HepG2 (cell line): ENCODE results near the gene IFIT1. TPM values are rescaled to one million over a fixed set of nuclear protein-coding genes. Genes with fewer than 3 reads are reported as not detected.
A peak's percentile ranks its signal among the peaks of the same experiment; 100 is the strongest.

Source experiments
- BCL6 ChIP-seq: IDR thresholded peaks from 2 replicates; pipeline ENCODE4 v1.6.1; 2016; ENCODE audit warnings: missing genetic modification reagents, missing compliant biosample characterization
- EED ChIP-seq: sonication (generic); formaldehyde crosslinking; IDR thresholded peaks from 2 replicates; pipeline ENCODE4 v1.5.0; 2020; ENCODE audit warnings: mild to moderate bottlenecking, missing genetic modification reagents
- FIP1L1 ChIP-seq: fragments of 200-400 bp; formaldehyde crosslinking; IDR thresholded peaks from 2 replicates; pipeline ENCODE4 v1.6.1; 2018; ENCODE audit warnings: low read depth, mild to moderate bottlenecking, low read length, moderate library complexity, borderline replicate concordance; ENCODE audit not compliant: insufficient read depth
- FLYWCH1 ChIP-seq: sonication (generic); formaldehyde crosslinking; IDR thresholded peaks from 2 replicates; pipeline ENCODE4 v1.8.1; 2023; ENCODE audit warnings: mild to moderate bottlenecking, missing genetic modification reagents
- FOXM1 ChIP-seq: sonication (generic); formaldehyde crosslinking; IDR thresholded peaks from 2 replicates; pipeline ENCODE4 v1.5.0; 2020; ENCODE audit warnings: missing genetic modification reagents
- FOXO1 ChIP-seq: sonication (generic); formaldehyde crosslinking; IDR thresholded peaks from 2 replicates; pipeline ENCODE4 v1.4.0; 2020; ENCODE audit warnings: missing genetic modification reagents
- GABPA ChIP-seq, 2 experiments: IDR thresholded peaks; 2 replicates each; pipeline ENCODE4 v1.6.1; 2011 to 2016; ENCODE audit warnings: low read depth in 2 of 2, low read length in 1 of 2, missing biosample characterization in 1 of 2, missing genetic modification characterization in 1 of 2
- HCFC1 ChIP-seq: fragments of 150-350 bp; IDR thresholded peaks from 2 replicates; pipeline ENCODE4 v1.6.1; 2014; ENCODE audit warnings: low read depth, low read length
- NFKBIZ ChIP-seq: IDR thresholded peaks from 2 replicates; pipeline ENCODE4 v1.6.1; 2018; ENCODE audit warnings: missing genetic modification reagents, missing compliant biosample characterization
- RFX1 ChIP-seq: fragments of 450-650 bp; IDR thresholded peaks from 2 replicates; pipeline ENCODE4 v1.6.1; 2017
- SMAD9 ChIP-seq: sonication (generic); formaldehyde crosslinking; IDR thresholded peaks from 2 replicates; pipeline ENCODE4 v1.5.1; 2020; ENCODE audit warnings: mild to moderate bottlenecking, missing genetic modification reagents
- SNAI1 ChIP-seq: sonication (generic); formaldehyde crosslinking; IDR thresholded peaks from 2 replicates; pipeline ENCODE4 v1.5.0; 2020; ENCODE audit warnings: mild to moderate bottlenecking, missing genetic modification reagents, borderline replicate concordance
- SPEN ChIP-seq: sonication (generic); formaldehyde crosslinking; IDR thresholded peaks from 2 replicates; pipeline ENCODE4 v1.5.1; 2020; ENCODE audit warnings: low read depth, mild to moderate bottlenecking, missing genetic modification reagents
- ZFP36L1 ChIP-seq: sonication (generic); formaldehyde crosslinking; IDR thresholded peaks from 2 replicates; pipeline ENCODE4 v1.8.0; 2022; ENCODE audit warnings: mild to moderate bottlenecking, missing genetic modification reagents, moderate library complexity
- ZNF17 ChIP-seq: sonication (generic); formaldehyde crosslinking; IDR thresholded peaks from 2 replicates; pipeline ENCODE4 v1.5.0; 2020; ENCODE audit warnings: mild to moderate bottlenecking, missing genetic modification reagents
- ZNF460 ChIP-seq: sonication (generic); formaldehyde crosslinking; IDR thresholded peaks from 2 replicates; pipeline ENCODE4 v1.5.1; 2020; ENCODE audit warnings: missing genetic modification reagents, mild to moderate bottlenecking, borderline replicate concordance
- ZNF674 ChIP-seq: sonication (generic); formaldehyde crosslinking; IDR thresholded peaks from 2 replicates; pipeline ENCODE4 v1.5.0; 2020; ENCODE audit warnings: low read depth, mild to moderate bottlenecking, missing genetic modification reagents
- polyA plus RNA-seq, 8 experiments: library from polyadenylated mRNA; depleted of rRNA in 3 of 8; stranded (reverse) in 7 of 8; unstranded in 1 of 8; fragments of >200 nt; fragmentation: Illumina TruSeq in 4 of 8; extraction: Trizol in 4 of 8; gene quantifications; 2 replicates each; pipeline versions ENCODE4 v1.2.1 to v1.2.3, GENCODE V29; 2011 to 2016; ENCODE audit warnings: low read depth in 4 of 8, missing spikeins in 1 of 8, mixed read lengths in 1 of 8; ENCODE audit not compliant: insufficient read depth in 1 of 8
- total RNA-seq, 5 experiments: library from RNA; depleted of rRNA; stranded (reverse); fragments of >200 nt; fragmentation: Illumina TruSeq; extraction: Trizol; gene quantifications; 2 replicates each; pipeline ENCODE4 v1.2.3, GENCODE V29; 2016; ENCODE audit warnings: low read depth in 1 of 5
- TF ChIP-seq, protein P1 (sequence below): sonication (generic); formaldehyde crosslinking; IDR thresholded peaks from 2 replicates; pipeline ENCODE4 v1.4.0; 2020; ENCODE audit warnings: missing genetic modification reagents, mild to moderate bottlenecking, borderline replicate concordance
- TF ChIP-seq, protein P2 (sequence below): sonication (generic); formaldehyde crosslinking; conservative IDR thresholded peaks from 2 replicates; pipeline ENCODE4 v1.4.0; 2020; ENCODE audit warnings: missing genetic modification reagents
- TF ChIP-seq, protein P3 (sequence below): sonication (generic); formaldehyde crosslinking; IDR thresholded peaks from 2 replicates; pipeline ENCODE4 v1.8.1; 2023; ENCODE audit warnings: mild to moderate bottlenecking, missing genetic modification reagents
- TF ChIP-seq, protein P4 (sequence below): sonication (generic); formaldehyde crosslinking; IDR thresholded peaks from 2 replicates; pipeline ENCODE4 v1.4.0; 2020; ENCODE audit warnings: mild to moderate bottlenecking, missing genetic modification reagents
- TF ChIP-seq, protein P5 (sequence below), 2 experiments: fragments of 450-650 bp in 1 of 2; sonication (generic) in 1 of 2; formaldehyde crosslinking; IDR thresholded peaks; 2 replicates each; pipeline versions ENCODE4 v1.5.0 to v1.8.0; 2020 to 2022; ENCODE audit warnings: mild to moderate bottlenecking in 1 of 2, missing genetic modification reagents in 1 of 2

IFIT1 gene
- total and polyA plus RNA-seq, 2 of the 13 experiments (the other 11 are each of a cell fraction or from before 2014, with no cell fraction given): 1.5 to 5.5 TPM

DNA sequence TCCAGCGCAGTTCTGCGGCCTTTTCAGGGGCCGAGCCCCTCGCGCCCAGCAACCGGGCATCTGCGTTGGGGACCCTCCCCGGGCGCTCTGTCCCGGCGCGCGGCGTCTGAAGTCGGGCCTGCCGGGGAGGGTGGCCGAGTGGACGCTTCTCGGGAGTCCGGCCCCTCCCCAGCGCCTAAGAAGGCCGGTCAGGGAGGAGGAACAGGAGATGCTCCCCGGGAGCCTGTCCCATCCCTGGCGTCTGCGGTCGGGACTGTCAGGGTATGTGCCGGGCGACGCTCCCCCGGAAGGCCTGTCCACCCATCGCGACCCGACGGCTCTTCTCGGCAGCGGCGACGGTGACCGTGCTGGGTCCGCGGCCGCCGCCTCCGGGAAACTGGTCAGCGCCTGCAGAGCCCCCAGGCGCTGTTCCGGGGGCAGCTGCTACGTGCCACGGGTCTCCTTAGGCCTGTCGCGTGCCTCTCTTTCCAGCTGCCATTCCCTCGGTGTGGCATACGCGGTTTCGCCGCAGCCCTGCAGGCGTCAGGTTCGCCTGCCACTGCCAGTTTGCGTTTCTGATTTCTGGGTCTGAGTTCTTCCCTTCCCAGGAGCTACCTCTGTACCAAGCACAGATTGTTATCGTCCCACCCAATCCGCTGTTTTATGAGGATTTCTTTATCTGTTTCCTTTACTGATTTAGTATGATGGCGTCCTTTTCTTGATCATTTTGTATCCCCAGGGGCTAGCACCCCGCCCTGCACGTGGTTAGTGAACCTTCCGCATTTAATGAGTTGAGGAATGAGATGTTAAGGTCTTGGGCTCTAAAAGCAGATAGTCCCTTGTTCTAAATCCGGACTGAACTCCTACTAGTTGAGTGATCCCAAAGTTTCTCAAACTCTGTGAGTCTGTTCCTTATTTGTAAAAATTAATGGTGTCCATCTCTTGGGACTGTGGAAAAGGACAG lies 22.7 kb downstream of the IFIT1 start (continued):
- TF ChIP-seq, protein P1, sequence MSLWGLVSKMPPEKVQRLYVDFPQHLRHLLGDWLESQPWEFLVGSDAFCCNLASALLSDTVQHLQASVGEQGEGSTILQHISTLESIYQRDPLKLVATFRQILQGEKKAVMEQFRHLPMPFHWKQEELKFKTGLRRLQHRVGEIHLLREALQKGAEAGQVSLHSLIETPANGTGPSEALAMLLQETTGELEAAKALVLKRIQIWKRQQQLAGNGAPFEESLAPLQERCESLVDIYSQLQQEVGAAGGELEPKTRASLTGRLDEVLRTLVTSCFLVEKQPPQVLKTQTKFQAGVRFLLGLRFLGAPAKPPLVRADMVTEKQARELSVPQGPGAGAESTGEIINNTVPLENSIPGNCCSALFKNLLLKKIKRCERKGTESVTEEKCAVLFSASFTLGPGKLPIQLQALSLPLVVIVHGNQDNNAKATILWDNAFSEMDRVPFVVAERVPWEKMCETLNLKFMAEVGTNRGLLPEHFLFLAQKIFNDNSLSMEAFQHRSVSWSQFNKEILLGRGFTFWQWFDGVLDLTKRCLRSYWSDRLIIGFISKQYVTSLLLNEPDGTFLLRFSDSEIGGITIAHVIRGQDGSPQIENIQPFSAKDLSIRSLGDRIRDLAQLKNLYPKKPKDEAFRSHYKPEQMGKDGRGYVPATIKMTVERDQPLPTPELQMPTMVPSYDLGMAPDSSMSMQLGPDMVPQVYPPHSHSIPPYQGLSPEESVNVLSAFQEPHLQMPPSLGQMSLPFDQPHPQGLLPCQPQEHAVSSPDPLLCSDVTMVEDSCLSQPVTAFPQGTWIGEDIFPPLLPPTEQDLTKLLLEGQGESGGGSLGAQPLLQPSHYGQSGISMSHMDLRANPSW (CRISPR knock-in tag): no peak
- TF ChIP-seq GABPA (IDR thresholded peaks at IDR 0.05; ENCODE audit: low read depth, low read length) (no peak), GABPA (CRISPR knock-in tag; IDR thresholded peaks at IDR 0.05; ENCODE audit: low read depth) (no peak), FIP1L1 (no peak), FOXM1 (CRISPR knock-in tag) (no peak), BCL6 (no peak), EED (no peak), SMAD9 (CRISPR knock-in tag) (no peak), NFKBIZ (CRISPR knock-in tag) (no peak), ZNF460 (CRISPR knock-in tag) (no peak), ZNF17 (no peak), RFX1 (no peak), SPEN (CRISPR knock-in tag) (peak; percentile 25; the same call in 1 of the 2 replicates), ZNF674 (CRISPR knock-in tag) (no peak), SNAI1 (CRISPR knock-in tag) (0 out of 2 replicates have a peak, but pooled peaks have one; percentile 24), HCFC1 (no peak), FOXO1 (CRISPR knock-in tag) (no peak), ZFP36L1 (CRISPR knock-in tag) (no peak), FLYWCH1 (no peak)
- TF ChIP-seq, protein P2, sequence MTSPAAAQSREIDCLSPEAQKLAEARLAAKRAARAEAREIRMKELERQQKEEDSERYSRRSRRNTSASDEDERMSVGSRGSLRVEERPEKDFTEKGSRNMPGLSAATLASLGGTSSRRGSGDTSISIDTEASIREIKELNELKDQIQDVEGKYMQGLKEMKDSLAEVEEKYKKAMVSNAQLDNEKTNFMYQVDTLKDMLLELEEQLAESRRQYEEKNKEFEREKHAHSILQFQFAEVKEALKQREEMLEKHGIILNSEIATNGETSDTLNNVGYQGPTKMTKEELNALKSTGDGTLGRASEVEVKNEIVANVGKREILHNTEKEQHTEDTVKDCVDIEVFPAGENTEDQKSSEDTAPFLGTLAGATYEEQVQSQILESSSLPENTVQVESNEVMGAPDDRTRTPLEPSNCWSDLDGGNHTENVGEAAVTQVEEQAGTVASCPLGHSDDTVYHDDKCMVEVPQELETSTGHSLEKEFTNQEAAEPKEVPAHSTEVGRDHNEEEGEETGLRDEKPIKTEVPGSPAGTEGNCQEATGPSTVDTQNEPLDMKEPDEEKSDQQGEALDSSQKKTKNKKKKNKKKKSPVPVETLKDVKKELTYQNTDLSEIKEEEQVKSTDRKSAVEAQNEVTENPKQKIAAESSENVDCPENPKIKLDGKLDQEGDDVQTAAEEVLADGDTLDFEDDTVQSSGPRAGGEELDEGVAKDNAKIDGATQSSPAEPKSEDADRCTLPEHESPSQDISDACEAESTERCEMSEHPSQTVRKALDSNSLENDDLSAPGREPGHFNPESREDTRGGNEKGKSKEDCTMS (CRISPR knock-in tag): no peak
- TF ChIP-seq, protein P3, sequence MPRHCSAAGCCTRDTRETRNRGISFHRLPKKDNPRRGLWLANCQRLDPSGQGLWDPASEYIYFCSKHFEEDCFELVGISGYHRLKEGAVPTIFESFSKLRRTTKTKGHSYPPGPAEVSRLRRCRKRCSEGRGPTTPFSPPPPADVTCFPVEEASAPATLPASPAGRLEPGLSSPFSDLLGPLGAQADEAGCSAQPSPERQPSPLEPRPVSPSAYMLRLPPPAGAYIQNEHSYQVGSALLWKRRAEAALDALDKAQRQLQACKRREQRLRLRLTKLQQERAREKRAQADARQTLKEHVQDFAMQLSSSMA (CRISPR knock-in tag): no peak
- TF ChIP-seq, protein P4, sequence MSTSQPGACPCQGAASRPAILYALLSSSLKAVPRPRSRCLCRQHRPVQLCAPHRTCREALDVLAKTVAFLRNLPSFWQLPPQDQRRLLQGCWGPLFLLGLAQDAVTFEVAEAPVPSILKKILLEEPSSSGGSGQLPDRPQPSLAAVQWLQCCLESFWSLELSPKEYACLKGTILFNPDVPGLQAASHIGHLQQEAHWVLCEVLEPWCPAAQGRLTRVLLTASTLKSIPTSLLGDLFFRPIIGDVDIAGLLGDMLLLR (CRISPR knock-in tag): no peak; the same call in 1 of the 2 replicates
- TF ChIP-seq, protein P5, sequence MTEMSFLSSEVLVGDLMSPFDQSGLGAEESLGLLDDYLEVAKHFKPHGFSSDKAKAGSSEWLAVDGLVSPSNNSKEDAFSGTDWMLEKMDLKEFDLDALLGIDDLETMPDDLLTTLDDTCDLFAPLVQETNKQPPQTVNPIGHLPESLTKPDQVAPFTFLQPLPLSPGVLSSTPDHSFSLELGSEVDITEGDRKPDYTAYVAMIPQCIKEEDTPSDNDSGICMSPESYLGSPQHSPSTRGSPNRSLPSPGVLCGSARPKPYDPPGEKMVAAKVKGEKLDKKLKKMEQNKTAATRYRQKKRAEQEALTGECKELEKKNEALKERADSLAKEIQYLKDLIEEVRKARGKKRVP (CRISPR knock-in tag; IDR thresholded peaks at IDR 0.05): no peak; a peak in 1 of 4 replicates
